ENCODE data around the gene C11orf21.

DNA sequence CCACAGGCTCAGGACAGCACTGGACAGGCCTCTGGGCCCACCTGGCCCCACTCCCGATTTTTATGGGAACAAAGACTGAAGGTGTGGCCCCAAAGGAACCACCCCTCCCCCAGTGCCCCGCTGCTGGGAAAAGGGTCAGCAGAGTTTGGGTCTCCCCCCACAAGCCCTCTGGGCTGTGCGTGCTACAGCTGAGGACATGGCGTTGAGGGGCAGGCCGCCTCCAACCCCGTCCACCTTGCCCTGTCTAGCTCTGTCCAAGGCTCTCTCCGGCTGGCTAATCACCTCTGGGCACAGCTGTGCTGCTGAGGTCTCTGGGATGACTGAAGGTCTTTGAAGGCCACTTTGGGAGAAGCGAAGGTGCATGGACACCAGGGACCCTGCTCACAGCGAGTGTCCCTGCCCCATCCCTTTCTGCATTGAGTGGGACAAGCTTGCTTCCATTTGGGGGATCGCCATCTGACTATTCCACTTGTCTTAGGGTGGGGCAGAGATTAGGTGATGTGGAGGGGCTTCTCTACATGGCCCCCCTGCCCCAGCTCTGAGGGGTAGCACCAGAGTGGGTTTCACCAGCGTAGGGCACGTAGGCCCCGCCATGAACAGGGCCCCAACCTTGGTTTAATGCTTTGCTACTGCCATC lies 37.9 kb downstream of the C11orf21 start:
- TF ChIP-seq, protein P1, sequence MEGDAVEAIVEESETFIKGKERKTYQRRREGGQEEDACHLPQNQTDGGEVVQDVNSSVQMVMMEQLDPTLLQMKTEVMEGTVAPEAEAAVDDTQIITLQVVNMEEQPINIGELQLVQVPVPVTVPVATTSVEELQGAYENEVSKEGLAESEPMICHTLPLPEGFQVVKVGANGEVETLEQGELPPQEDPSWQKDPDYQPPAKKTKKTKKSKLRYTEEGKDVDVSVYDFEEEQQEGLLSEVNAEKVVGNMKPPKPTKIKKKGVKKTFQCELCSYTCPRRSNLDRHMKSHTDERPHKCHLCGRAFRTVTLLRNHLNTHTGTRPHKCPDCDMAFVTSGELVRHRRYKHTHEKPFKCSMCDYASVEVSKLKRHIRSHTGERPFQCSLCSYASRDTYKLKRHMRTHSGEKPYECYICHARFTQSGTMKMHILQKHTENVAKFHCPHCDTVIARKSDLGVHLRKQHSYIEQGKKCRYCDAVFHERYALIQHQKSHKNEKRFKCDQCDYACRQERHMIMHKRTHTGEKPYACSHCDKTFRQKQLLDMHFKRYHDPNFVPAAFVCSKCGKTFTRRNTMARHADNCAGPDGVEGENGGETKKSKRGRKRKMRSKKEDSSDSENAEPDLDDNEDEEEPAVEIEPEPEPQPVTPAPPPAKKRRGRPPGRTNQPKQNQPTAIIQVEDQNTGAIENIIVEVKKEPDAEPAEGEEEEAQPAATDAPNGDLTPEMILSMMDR (IDR thresholded peaks at IDR 0.05): no peak
- TF ChIP-seq POLR2A (IDR thresholded peaks at IDR 0.05): no peak

All from ovary (tissue), 3 donors.